ENCODE results near the gene ARHGAP40.

ARHGAP40 gene

DNA sequence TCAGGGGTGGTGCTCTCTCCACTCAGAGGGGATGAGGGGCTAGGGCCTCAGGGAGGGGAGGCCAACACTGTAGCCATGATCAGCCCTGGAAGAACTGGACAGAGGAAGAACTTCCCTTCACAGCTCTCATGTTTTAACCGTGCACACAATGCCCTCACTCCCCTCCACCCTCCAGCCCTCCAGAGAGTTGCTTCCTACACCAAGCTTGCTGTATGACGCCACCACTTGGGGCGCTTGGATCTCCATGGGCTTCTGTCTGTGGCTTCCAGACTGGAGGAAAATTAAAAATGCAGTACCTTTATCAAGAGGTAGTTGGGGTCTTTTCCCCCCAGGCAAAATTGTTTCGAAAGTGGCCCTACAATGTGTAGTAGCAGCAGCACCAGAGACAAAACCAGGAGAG lies 48.4 kb downstream of the ARHGAP40 start:
- H2AFZ ChIP-seq, result no peak overlapping the region
- no peak overlapping the region for H3K4me3 ChIP-seq (ENCODE audit: low read depth, low read length)
- H3K9me3 ChIP-seq (ENCODE audit: control insufficient read depth, low read length), result peaks cover 2% of the 10 kb centered on the region
- no peak overlapping the region for H3K27ac ChIP-seq
- no peak overlapping the region for H3K4me2 ChIP-seq (ENCODE audit: low read length)
- no peaks in the 10 kb centered on the region for H3K79me2 ChIP-seq
- H3K4me1 ChIP-seq, result peaks cover 3% of the 10 kb centered on the region
- TF ChIP-seq CTCF (IDR thresholded peaks at IDR 0.05), result no peak
- no peaks in the 10 kb centered on the region for H3K36me3 ChIP-seq (ENCODE audit: control insufficient read depth, insufficient read depth, low read length)
- no peak overlapping the region for H3K9ac ChIP-seq
- no peaks in the 10 kb centered on the region for H3K27me3 ChIP-seq (ENCODE audit: control insufficient read depth, insufficient read depth, low read length)

- Histone ChIP-seq H3K27ac (no peak overlapping the region), H3K27me3 (ENCODE audit: control insufficient read depth, insufficient read depth, low read length) (no peaks in the 10 kb centered on the region), H3K9ac (no peak overlapping the region), H3K4me2 (ENCODE audit: low read length) (no peak overlapping the region), H3K4me1 (peaks cover 1% of the 10 kb centered on the region), H3K9me3 (ENCODE audit: control insufficient read depth, low read length) (peaks cover 2% of the 10 kb centered on the region), H3K4me3 (ENCODE audit: low read depth, low read length) (no peak overlapping the region), H2AFZ (no peak overlapping the region), H3K79me2 (no peaks in the 10 kb centered on the region), H3K36me3 (ENCODE audit: control insufficient read depth, insufficient read depth, low read length) (no peaks in the 10 kb centered on the region)
- no peak for TF ChIP-seq CTCF (IDR thresholded peaks at IDR 0.05)
Observed at GRCh38 chr20:38651154-38651553, 49.5 kb downstream of the ARHGAP40 start.

- Histone ChIP-seq H3K27me3 (ENCODE audit: control insufficient read depth, insufficient read depth, low read length) (no peaks in the 10 kb centered on the region), H2AFZ (no peak overlapping the region), H3K9me3 (ENCODE audit: control insufficient read depth, low read length) (peaks cover 2% of the 10 kb centered on the region), H3K4me1 (no peaks in the 10 kb centered on the region), H3K27ac (no peak overlapping the region), H3K36me3 (ENCODE audit: control insufficient read depth, insufficient read depth, low read length) (no peaks in the 10 kb centered on the region), H3K9ac (no peak overlapping the region), H3K79me2 (no peaks in the 10 kb centered on the region), H3K4me2 (ENCODE audit: low read length) (no peak overlapping the region), H3K4me3 (ENCODE audit: low read depth, low read length) (no peak overlapping the region)
- TF ChIP-seq CTCF (IDR thresholded peaks at IDR 0.05), result no peak
Observed at GRCh38 chr20:38651562-38651961, 50.0 kb downstream of the ARHGAP40 start.

GRCh38 chr20:38652995-38653394 lies 51.4 kb downstream of the ARHGAP40 start:
- Histone ChIP-seq H2AFZ (no peak overlapping the region), H3K79me2 (no peaks in the 10 kb centered on the region), H3K9me3 (ENCODE audit: control insufficient read depth, low read length) (peaks cover 2% of the 10 kb centered on the region), H3K4me2 (ENCODE audit: low read length) (no peak overlapping the region), H3K4me1 (no peaks in the 10 kb centered on the region), H3K9ac (no peak overlapping the region), H3K36me3 (ENCODE audit: control insufficient read depth, insufficient read depth, low read length) (no peaks in the 10 kb centered on the region), H3K27ac (no peak overlapping the region), H3K27me3 (ENCODE audit: control insufficient read depth, insufficient read depth, low read length) (no peaks in the 10 kb centered on the region), H3K4me3 (ENCODE audit: low read depth, low read length) (no peak overlapping the region)
- no peak for TF ChIP-seq CTCF (IDR thresholded peaks at IDR 0.05)

DNA sequence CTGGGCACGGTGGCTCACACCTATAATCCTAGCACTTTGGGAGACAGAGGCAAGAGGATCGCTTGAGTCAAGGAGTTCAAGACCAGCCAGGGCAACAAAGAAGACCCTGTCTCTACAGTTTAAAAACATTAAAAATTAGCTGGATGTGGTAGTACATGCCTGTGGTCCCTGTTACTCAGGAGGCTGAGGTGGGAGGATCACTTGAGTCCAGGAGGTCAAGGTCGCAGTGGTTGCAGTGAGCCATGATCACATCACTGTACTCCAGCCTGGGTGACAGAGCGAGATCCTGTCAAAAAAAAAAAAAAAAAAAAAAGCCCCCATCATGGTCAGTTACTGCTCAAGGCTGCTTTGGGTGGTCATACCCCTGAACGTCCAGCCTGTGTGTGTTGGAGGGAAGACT lies 55.8 kb downstream of the ARHGAP40 start:
- no peak overlapping the region for H3K9ac ChIP-seq
- no peak for TF ChIP-seq CTCF (IDR thresholded peaks at IDR 0.05)
- no peaks in the 10 kb centered on the region for H3K4me1 ChIP-seq
- H3K79me2 ChIP-seq, result no peaks in the 10 kb centered on the region
- no peak overlapping the region for H3K27ac ChIP-seq
- no peak overlapping the region for H3K4me3 ChIP-seq (ENCODE audit: low read depth, low read length)
- no peaks in the 10 kb centered on the region for H3K27me3 ChIP-seq (ENCODE audit: control insufficient read depth, insufficient read depth, low read length)
- H3K4me2 ChIP-seq (ENCODE audit: low read length), result no peak overlapping the region
- no peak overlapping the region for H2AFZ ChIP-seq
- no peaks in the 10 kb centered on the region for H3K36me3 ChIP-seq (ENCODE audit: control insufficient read depth, insufficient read depth, low read length)
- peaks cover 2% of the 10 kb centered on the region for H3K9me3 ChIP-seq (ENCODE audit: control insufficient read depth, low read length)
